ENCODE results near the gene KRT1.
"Not testable (repeated sequence)": the region's sequence is repeated elsewhere in the genome, so short reads cannot be mapped to it uniquely, and the experiment has no call there.

Gene KRT1

GRCh38 chr12:52681526-52682380, 1.5 kb upstream of the KRT1 start:
- DNase-seq = no peak

- no peak for DNase-seq
Measured at GRCh38 chr12:52679875-52680274, 332 bp downstream of the KRT1 start.

- DNase-seq = no peak
Measured at GRCh38 chr12:52677671-52678070, 2.5 kb downstream of the KRT1 start.

DNA sequence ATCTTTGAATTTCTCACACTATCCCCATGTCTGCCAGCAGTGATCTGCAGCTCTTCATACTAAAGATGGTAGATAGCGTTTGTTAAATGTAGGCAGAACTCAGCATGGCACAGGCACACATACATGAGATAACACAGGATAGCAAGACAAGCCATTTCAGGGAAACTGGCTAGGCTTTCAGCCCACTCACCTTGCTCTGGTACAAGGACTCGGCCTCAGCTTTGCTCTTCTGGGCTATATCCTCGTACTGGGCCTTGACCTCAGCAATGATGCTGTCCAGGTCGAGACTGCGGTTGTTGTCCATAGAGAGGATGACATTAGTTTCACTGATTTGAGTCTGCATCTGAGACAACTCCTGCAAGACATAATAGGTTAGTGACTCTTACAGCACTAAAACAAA, 3.1 kb downstream of the KRT1 start:
- no peak for DNase-seq

- no peak for DNase-seq
Measured at GRCh38 chr12:52676163-52676562, 4.0 kb downstream of the KRT1 start.

DNA sequence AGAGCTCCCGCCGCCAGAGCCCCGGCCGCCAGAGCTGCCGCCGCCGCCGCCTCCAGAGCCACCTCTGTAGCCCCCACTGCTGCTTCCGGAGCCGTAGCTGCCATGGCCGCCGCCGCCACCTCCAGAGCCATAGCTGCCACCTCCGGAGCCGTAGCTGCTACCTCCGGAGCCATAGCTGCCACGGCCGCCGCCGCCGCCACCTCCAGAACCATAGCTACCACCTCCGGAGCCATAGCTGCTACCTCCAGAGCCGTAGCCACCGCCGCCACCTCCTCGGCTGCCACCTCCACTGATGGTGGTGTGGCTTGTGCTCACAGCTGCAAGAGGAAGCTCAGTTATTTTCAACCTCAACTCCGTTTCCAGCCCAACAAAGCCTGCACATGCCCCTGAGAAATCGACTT, 4.9 kb downstream of the KRT1 start:
- DNase-seq = no peak

DNA sequence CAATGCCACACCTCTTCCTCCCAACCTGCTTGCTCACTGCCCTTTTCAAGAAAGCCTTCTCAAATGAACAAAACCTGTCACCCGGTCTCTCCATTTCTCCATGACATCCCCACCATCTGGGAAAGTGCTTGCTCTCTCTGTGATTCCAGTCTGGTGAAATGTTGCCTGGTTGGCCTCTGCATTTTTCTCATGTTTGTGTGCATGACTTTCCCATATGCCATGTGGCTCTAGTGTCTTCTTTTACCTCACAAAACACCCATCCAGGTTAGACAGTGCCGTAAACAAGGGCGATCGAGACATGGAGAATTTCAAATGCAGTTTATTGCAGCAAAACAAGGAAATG, 5.8 kb downstream of the KRT1 start:
- no peak for DNase-seq

DNA sequence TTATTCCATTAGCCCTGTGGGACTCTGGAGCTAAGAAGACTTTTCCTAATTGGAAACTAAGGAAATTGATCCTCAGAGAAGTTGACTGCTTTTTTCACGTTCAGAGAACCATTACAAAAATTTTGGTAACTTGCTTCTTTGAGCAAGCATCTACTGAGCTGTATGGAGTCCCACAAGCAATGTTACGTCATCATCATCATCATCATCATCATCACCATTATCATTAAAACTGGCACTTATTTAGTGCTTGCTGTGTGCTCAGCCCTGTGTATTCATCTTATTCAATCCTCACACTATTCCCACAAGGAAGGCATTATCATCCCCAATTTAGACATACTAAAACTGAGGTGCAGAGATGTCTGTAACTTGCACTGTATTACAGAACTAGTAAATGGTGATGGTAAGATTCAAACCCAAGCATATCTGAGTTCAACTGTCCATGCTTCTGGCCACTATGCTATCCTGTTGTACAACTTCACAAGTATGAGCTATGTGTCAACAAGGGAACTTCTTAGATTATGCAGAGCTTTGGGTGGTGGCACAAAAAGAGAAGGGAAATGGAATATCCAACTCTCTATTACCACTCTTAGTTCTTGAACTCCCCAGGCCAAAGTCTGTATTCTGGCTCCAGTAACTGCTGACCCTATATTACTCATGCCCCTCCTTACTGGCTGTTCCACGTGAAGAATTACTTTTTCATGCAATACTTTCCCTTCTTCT, 6.3 kb downstream of the KRT1 start:
- DNase-seq = no peak

- no peak for DNase-seq
Measured at GRCh38 chr12:52673217-52673616, 7.0 kb downstream of the KRT1 start.

GRCh38 chr12:52672321-52672933, 7.8 kb downstream of the KRT1 start:
- no peak for DNase-seq

- no peak for DNase-seq
Measured at GRCh38 chr12:52670961-52671360, 9.2 kb downstream of the KRT1 start.

GRCh38 chr12:52670506-52670905, 9.7 kb downstream of the KRT1 start:
- DNase-seq = no peak

DNA sequence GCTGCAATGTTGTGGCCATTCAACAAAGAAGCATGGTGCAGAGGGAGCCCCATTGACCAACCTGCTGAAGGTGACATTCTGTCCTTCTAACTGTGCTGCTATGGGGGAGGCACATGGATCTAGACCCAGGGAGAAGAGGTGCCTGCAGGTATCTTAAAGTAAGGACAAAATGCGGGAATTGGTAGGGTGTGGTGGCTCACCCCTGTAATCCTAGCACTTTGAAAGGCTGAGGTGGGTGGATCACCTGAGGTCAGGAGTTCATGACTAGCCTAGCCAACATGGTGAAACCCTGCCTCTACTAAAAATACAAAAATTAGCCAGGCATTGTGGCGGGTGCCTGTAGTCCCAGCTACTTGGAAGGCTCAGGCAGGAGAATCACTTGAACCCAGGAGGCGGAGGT, 10.3 kb downstream of the KRT1 start:
- DNase-seq = not testable (repeated sequence)

DNA sequence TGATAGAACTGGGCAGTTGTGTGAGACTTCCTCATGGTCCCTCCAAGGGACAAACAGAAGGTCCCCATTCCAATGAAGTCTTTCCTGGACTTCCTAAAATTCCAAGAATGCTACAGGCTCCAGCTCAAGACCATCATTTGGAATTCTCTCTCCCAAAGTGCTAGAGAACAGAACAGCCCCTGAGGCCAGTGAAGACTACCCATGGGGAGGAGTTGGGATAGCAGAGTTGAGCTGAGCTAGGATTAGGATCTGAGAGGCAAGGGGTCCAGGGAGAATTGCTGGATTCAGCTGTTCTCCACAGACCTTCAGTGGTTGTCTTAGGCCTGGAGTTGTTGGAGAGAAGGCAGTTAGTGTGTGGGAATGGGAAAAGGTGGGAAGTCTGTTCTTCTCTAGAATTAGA, 10.8 kb downstream of the KRT1 start:
- no peak for DNase-seq

- no peak for DNase-seq
Measured at GRCh38 chr12:52667931-52668330, 12.3 kb downstream of the KRT1 start.

DNA sequence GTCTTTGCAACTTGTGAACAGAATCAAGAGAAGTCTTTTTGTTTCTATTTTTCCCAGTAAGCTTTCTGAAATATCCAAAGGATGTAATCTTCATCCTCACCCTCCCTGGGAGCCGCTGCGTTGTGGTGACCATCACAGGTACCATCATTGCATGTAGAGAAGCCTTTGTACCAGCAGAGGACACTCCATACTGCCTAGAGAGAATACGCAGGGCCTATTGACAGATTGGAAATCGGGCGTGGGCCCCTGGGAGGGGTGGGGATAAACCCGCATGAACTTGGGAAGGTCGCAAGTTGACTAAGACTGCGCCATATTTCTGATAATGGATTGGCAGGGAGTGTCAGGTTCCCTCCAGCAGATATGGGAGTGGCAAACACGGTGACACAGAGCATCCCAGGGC, 12.7 kb downstream of the KRT1 start:
- DNase-seq = no peak

GRCh38 chr12:52666471-52666870, 13.7 kb downstream of the KRT1 start:
- DNase-seq = no peak

- no peak for DNase-seq
Measured at GRCh38 chr12:52663420-52663819, 16.8 kb downstream of the KRT1 start.

DNA sequence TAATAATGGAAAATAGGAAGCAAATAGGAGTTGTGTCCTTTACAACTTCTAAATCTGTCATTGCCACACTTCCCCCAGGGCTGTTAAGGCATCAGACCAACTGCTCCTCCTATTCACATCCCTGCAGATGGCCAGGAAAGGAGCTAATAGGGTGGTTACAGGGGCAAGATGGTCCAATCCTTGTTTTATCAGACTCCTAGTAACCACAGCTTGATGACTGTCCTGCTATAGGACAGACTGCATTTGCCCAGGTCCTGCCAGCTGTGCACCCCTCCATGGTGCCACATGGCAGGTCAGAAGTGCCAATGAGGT, 17.3 kb downstream of the KRT1 start:
- no peak for DNase-seq

GRCh38 chr12:52662093-52662917, 17.9 kb downstream of the KRT1 start:
- DNase-seq = no peak

DNA sequence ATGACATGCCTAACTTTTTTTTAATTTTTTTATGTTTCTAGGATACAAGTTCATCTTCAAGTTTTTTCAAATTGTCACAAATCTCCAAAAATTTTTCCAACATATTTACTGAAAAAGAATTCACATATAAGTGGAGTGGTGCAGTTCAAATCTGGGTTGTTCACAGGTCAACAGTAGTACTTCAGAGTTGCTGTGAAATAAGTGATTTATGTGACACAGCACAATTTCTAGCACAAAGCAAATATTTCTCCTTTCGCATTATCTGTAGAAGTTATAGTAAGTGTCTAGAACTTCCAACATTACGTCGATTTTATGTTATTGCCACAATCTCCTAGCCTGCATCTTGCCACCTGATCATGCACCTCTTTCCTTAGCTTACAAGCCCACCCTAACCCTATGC, 18.5 kb downstream of the KRT1 start:
- DNase-seq = no peak

GRCh38 chr12:52660934-52661499, 19.2 kb downstream of the KRT1 start:
- no peak for DNase-seq

GRCh38 chr12:52659951-52660350, 20.3 kb downstream of the KRT1 start:
- no peak for DNase-seq

Data from activated CD4-positive, CD25-positive, alpha-beta regulatory T cell treated with anti-CD3 and anti-CD28 coated beads, Interleukin-2, amount 50 U/mL, for 72 hours (primary cell).